WTC11 (cell line): ENCODE data around the gene DGUOK. TPM values are rescaled to one million over a fixed set of nuclear protein-coding genes. Genes with fewer than 3 reads are reported as not detected.

Source experiments
- ATAC-seq: fragments of 200-7000 bp; cut with Tn5 transposase; 2 replicates; pipeline ENCODE4 v1.10.0; 2021; ENCODE audit warnings: mild to moderate bottlenecking, moderate library complexity
- CTCF ChIA-PET: fragments of 300-600 bp; sonication (Branson Sonifier 250); formaldehyde crosslinking; loops from one replicate; lab custom pipeline; 2021; ENCODE audit warnings: antibody characterized with exemption; lab: Charles Lee
- POLR2A ChIA-PET: fragments of 350-600 bp; sonication (Branson Sonifier 250); formaldehyde crosslinking; loops from one replicate; lab custom pipeline; 2021; ENCODE audit warnings: antibody characterized with exemption; lab: Charles Lee
- DNase-seq: peaks from one replicate; pipeline ENCODE4 v3.0.0; 2021; ENCODE audit warnings: low spot score
- H3K27ac Mint-ChIP-seq: 2 replicates; pipeline ENCODE4 v1.8.0; 2021; ENCODE audit warnings: mixed read lengths
- H3K27me3 Mint-ChIP-seq: 2 replicates; pipeline ENCODE4 v1.8.0; 2021; ENCODE audit warnings: low read depth, mild to moderate bottlenecking, moderate library complexity, mixed read lengths
- H3K36me3 Mint-ChIP-seq: 2 replicates; pipeline ENCODE4 v1.8.0; 2021; ENCODE audit warnings: mixed read lengths
- H3K4me1 Mint-ChIP-seq: 2 replicates; pipeline ENCODE4 v1.8.0; 2022; ENCODE audit warnings: mixed read lengths
- H3K4me3 Mint-ChIP-seq: 2 replicates; pipeline ENCODE4 v1.8.0; 2021; ENCODE audit warnings: mild to moderate bottlenecking, moderate library complexity, mixed read lengths
- H3K9me3 Mint-ChIP-seq: 2 replicates; pipeline ENCODE4 v1.8.0; 2021; ENCODE audit warnings: mixed read lengths
- CBFB ChIP-seq: sonication (generic); formaldehyde crosslinking; IDR thresholded peaks from 2 replicates; pipeline ENCODE4 v1.8.1; 2022; ENCODE audit warnings: mild to moderate bottlenecking, low read depth, missing genetic modification reagents
- CDX4 ChIP-seq: fragments of 250-450 bp; sonication (Bioruptor Pico); IDR thresholded peaks from 2 replicates; pipeline ENCODE4 v1.9.0; 2021; ENCODE audit warnings: moderate library complexity, mild to moderate bottlenecking, inconsistent platforms, borderline replicate concordance
- CREM ChIP-seq: sonication (generic); formaldehyde crosslinking; IDR thresholded peaks from 2 replicates; pipeline ENCODE4 v1.8.1; 2022; ENCODE audit warnings: mild to moderate bottlenecking, missing genetic modification reagents, moderate library complexity
- E2F4 ChIP-seq: sonication (generic); formaldehyde crosslinking; IDR thresholded peaks from 2 replicates; pipeline ENCODE4 v1.8.1; 2022; ENCODE audit warnings: low read depth, mild to moderate bottlenecking, moderate library complexity, missing genetic modification reagents, borderline replicate concordance
- GABPB1 ChIP-seq: sonication (generic); formaldehyde crosslinking; IDR thresholded peaks from 2 replicates; pipeline ENCODE4 v1.8.1; 2023; ENCODE audit warnings: mild to moderate bottlenecking, missing genetic modification reagents
- GRHL2 ChIP-seq: fragments of 250-450 bp; sonication (Bioruptor Pico); IDR thresholded peaks from 2 replicates; pipeline ENCODE4 v1.8.0; 2022; ENCODE audit warnings: mild to moderate bottlenecking, moderate library complexity; ENCODE audit not compliant: insufficient replicate concordance, severe bottlenecking
- IRF2 ChIP-seq: sonication (generic); formaldehyde crosslinking; IDR thresholded peaks from 2 replicates; pipeline ENCODE4 v1.8.0; 2022; ENCODE audit warnings: low read depth, missing genetic modification reagents, borderline replicate concordance
- MAX ChIP-seq: sonication (generic); formaldehyde crosslinking; IDR thresholded peaks from 2 replicates; pipeline ENCODE4 v1.8.0; 2022; ENCODE audit warnings: mild to moderate bottlenecking, missing genetic modification reagents
- MXD4 ChIP-seq: fragments of 250-450 bp; sonication (Bioruptor Pico); IDR thresholded peaks from 2 replicates; pipeline ENCODE4 v1.8.0; 2021; ENCODE audit warnings: mild to moderate bottlenecking, moderate library complexity, borderline replicate concordance
- NFATC4 ChIP-seq: fragments of 250-450 bp; sonication (Bioruptor Pico); IDR thresholded peaks from 2 replicates; pipeline ENCODE4 v1.9.0; 2021; ENCODE audit warnings: mild to moderate bottlenecking
- NFYB ChIP-seq: sonication (generic); formaldehyde crosslinking; conservative IDR thresholded peaks from 2 replicates; pipeline ENCODE4 v1.8.0; 2022; ENCODE audit warnings: low read depth, missing genetic modification reagents
- NR1H2 ChIP-seq: sonication (generic); formaldehyde crosslinking; IDR thresholded peaks from 2 replicates; pipeline ENCODE4 v1.9.0; 2021; ENCODE audit warnings: mild to moderate bottlenecking, moderate library complexity, missing genetic modification reagents
- NR2C2 ChIP-seq: sonication (generic); formaldehyde crosslinking; IDR thresholded peaks from 2 replicates; pipeline ENCODE4 v1.8.0; 2022; ENCODE audit warnings: mild to moderate bottlenecking, missing genetic modification reagents
- TCF7 ChIP-seq: sonication (generic); formaldehyde crosslinking; IDR thresholded peaks from 2 replicates; pipeline ENCODE4 v1.8.0; 2022; ENCODE audit warnings: mild to moderate bottlenecking, low read depth, missing genetic modification reagents, moderate library complexity
- USF2 ChIP-seq: sonication (generic); formaldehyde crosslinking; IDR thresholded peaks from 2 replicates; pipeline ENCODE4 v1.8.1; 2023; ENCODE audit warnings: mild to moderate bottlenecking, missing genetic modification reagents, moderate library complexity
- ZNF219 ChIP-seq: sonication (generic); formaldehyde crosslinking; IDR thresholded peaks from 2 replicates; pipeline ENCODE4 v1.8.0; 2023; ENCODE audit warnings: missing genetic modification reagents, mild to moderate bottlenecking, borderline replicate concordance
- ZNF263 ChIP-seq: sonication (generic); formaldehyde crosslinking; IDR thresholded peaks from 2 replicates; pipeline ENCODE4 v1.8.1; 2022; ENCODE audit warnings: low read depth, mild to moderate bottlenecking, moderate library complexity, missing genetic modification reagents
- ZNF532 ChIP-seq: fragments of 250-450 bp; sonication (Bioruptor Pico); IDR thresholded peaks from 2 replicates; pipeline ENCODE4 v1.9.0; 2021; ENCODE audit warnings: mild to moderate bottlenecking, borderline replicate concordance
- total RNA-seq: library from RNA; stranded (reverse); gene quantifications from 3 replicates; pipeline ENCODE4 v1.2.3, GENCODE V29; 2021

Gene DGUOK
- total RNA-seq, 1 experiment from 2014 or later: 105 TPM

GRCh38 chr2:73975731-73976130 is 49.1 kb downstream of the DGUOK start (continued):
- no peak for TF ChIP-seq E2F4 (CRISPR knock-in tag)

- no peak for ATAC-seq
- H3K4me3 Mint-ChIP-seq: no peak overlapping the region
Measured at GRCh38 chr2:73976803-73977202, 50.1 kb downstream of the DGUOK start.

GRCh38 chr2:73977466-73977865 is 50.8 kb downstream of the DGUOK start:
- ATAC-seq: no peak
- H3K27me3 Mint-ChIP-seq: peaks cover 52% of the 10 kb centered on the region
- no peak overlapping the region for H3K27ac Mint-ChIP-seq
- peaks cover 37% of the 10 kb centered on the region for H3K4me1 Mint-ChIP-seq
- CTCF ChIA-PET: no interaction called here
- H3K4me3 Mint-ChIP-seq: no peak overlapping the region
- H3K9me3 Mint-ChIP-seq: no peaks in the 10 kb centered on the region
- no peak for TF ChIP-seq CREM
- no peak for TF ChIP-seq USF2
- TF ChIP-seq NR2C2: no peak
- no peak for DNase-seq
- POLR2A ChIA-PET: no interaction called here
- H3K36me3 Mint-ChIP-seq: no peaks in the 10 kb centered on the region

More at GRCh38 chr2:73976803-73977202, 50.1 kb downstream of the DGUOK start:
- Mint-ChIP-seq H3K36me3 (no peaks in the 10 kb centered on the region), H3K27me3 (peaks cover 45% of the 10 kb centered on the region), H3K27ac (no peak overlapping the region), H3K4me1 (peaks cover 31% of the 10 kb centered on the region), H3K9me3 (no peaks in the 10 kb centered on the region)
- TF ChIP-seq NFATC4 (CRISPR knock-in tag) (no peak), NR1H2 (CRISPR knock-in tag) (no peak), ZNF532 (CRISPR knock-in tag) (no peak), CDX4 (CRISPR knock-in tag) (no peak), NFYB (CRISPR knock-in tag) (no peak), CBFB (CRISPR knock-in tag) (no peak), GABPB1 (CRISPR knock-in tag) (no peak), ZNF263 (CRISPR knock-in tag) (no peak), IRF2 (CRISPR knock-in tag) (no peak), TCF7 (CRISPR knock-in tag) (no peak), GRHL2 (CRISPR knock-in tag) (no peak), ZNF219 (no peak), MAX (CRISPR knock-in tag) (no peak), MXD4 (CRISPR knock-in tag) (no peak)
- ChIA-PET CTCF (no interaction called here), POLR2A (no interaction called here)
- no peak for DNase-seq
